HEK293T (cell line): ENCODE data around the gene CR2.

ENCODE experiments used
- ARNT ChIP-seq: fragments of 450-650 bp; IDR thresholded peaks from 2 replicates; pipeline ENCODE4 v1.6.1; 2017; ENCODE audit warnings: mild to moderate bottlenecking
- FOXA1 ChIP-seq: fragments of 450-650 bp; IDR thresholded peaks from 2 replicates; pipeline ENCODE4 v1.6.1; 2016; ENCODE audit warnings: mild to moderate bottlenecking
- SP1 ChIP-seq: fragments of 450-650 bp; IDR thresholded peaks from 2 replicates; pipeline ENCODE4 v1.6.1; 2017
- SUZ12 ChIP-seq: fragments of 450-650 bp; IDR thresholded peaks from 2 replicates; pipeline ENCODE4 v1.6.1; 2016; ENCODE audit warnings: mild to moderate bottlenecking
- ZNF384 ChIP-seq: fragments of 450-650 bp; IDR thresholded peaks from 2 replicates; pipeline ENCODE4 v1.6.1; 2016

GRCh38 chr1:207405814-207406213 lies 48.3 kb upstream of the CR2 start:
- TF ChIP-seq FOXA1, result no peak
- no peak for TF ChIP-seq ARNT
- no peak for TF ChIP-seq SP1
- TF ChIP-seq ZNF384, result no peak
- TF ChIP-seq SUZ12, result no peak
